HL-60 (cell line): ENCODE results near the gene COL24A1.

ENCODE experiments used
- CTCF ChIP-seq: IDR thresholded peaks from one replicate; pipeline ENCODE4 v1.5.1; 2011; ENCODE audit warnings: low read length, control low read depth, inconsistent platforms; ENCODE audit not compliant: insufficient read depth
- GABPA ChIP-seq: IDR thresholded peaks from 2 replicates; pipeline ENCODE4 v1.6.1; 2012; ENCODE audit warnings: low read depth
- POLR2AphosphoS5 ChIP-seq: IDR thresholded peaks from 2 replicates; pipeline ENCODE4 v1.6.1; 2012; ENCODE audit warnings: low read depth
- REST ChIP-seq: IDR thresholded peaks from 2 replicates; pipeline ENCODE4 v1.6.1; 2012; ENCODE audit warnings: low read depth; ENCODE audit not compliant: insufficient replicate concordance

- TF ChIP-seq CTCF (no peak), REST (no peak), POLR2AphosphoS5 (no peak), GABPA (no peak)
Measured at GRCh38 chr1:86191958-86192357, 35.4 kb upstream of the COL24A1 start.
